Lower leg skin (tissue), 3 donors: ENCODE results near the gene NTPCR.

Experiments used
- POLR2A ChIP-seq, 2 donors: fragments of 450-650 bp; IDR thresholded peaks; one replicate each; pipeline ENCODE4 v1.6.1; 2016 to 2017; ENCODE audit warnings: antibody characterized with exemption in 2 of 2, mild to moderate bottlenecking in 1 of 2, moderate library complexity in 1 of 2
- TF ChIP-seq, protein P1 (sequence below), 3 donors: fragments of 450-650 bp; IDR thresholded peaks; one replicate each; pipeline ENCODE4 v1.5.1; 2016; ENCODE audit warnings: antibody characterized with exemption in 3 of 3, mild to moderate bottlenecking in 3 of 3, moderate library complexity in 2 of 3

DNA sequence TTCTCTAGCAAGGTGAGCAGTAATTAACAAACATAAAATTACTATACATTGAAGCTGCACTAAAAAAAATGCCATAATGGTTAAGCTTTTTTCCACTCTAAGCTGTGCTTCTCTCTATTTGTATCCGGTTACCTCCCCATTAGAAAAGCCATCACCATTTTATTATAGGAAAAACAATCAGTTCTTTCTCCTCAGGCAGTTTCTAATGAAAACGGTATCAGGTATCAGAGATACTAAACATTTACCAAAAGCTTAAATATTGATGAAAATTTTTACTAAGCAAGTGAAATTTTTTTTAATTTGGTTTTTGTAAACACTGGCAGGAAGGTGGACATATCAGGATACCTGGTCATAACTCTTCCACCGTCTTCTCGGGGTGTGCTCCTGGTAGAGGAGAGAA, 14.2 kb downstream of the NTPCR start:
- no peak for TF ChIP-seq POLR2A (IDR thresholded peaks at IDR 0.05)
- TF ChIP-seq, protein P1, sequence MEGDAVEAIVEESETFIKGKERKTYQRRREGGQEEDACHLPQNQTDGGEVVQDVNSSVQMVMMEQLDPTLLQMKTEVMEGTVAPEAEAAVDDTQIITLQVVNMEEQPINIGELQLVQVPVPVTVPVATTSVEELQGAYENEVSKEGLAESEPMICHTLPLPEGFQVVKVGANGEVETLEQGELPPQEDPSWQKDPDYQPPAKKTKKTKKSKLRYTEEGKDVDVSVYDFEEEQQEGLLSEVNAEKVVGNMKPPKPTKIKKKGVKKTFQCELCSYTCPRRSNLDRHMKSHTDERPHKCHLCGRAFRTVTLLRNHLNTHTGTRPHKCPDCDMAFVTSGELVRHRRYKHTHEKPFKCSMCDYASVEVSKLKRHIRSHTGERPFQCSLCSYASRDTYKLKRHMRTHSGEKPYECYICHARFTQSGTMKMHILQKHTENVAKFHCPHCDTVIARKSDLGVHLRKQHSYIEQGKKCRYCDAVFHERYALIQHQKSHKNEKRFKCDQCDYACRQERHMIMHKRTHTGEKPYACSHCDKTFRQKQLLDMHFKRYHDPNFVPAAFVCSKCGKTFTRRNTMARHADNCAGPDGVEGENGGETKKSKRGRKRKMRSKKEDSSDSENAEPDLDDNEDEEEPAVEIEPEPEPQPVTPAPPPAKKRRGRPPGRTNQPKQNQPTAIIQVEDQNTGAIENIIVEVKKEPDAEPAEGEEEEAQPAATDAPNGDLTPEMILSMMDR (IDR thresholded peaks at IDR 0.05): no peak
